Calu3 (cell line): ENCODE results near the gene ILF2. TPM values are rescaled to one million over a fixed set of nuclear protein-coding genes. Genes with fewer than 3 reads are reported as not detected.
A peak's percentile ranks its signal among the peaks of the same experiment; 100 is the strongest.

Experiments used
- BruUV-seq: library from RNA; stranded (reverse); fragments of 400-500 nt; replicated peaks from 2 replicates; lab custom pipeline; 2021; lab: Mats Ljungman, UMichigan
- CTCF ChIA-PET: fragments of 300-600 bp; sonication (Branson Sonifier 250); formaldehyde crosslinking; loops from one replicate; lab custom pipeline; 2022; ENCODE audit warnings: antibody characterized with exemption; lab: Charles Lee
- DNase-seq: peaks from one replicate; pipeline ENCODE4 v3.0.0; 2022
- H3K27ac Mint-ChIP-seq: one replicate; pipeline ENCODE4 v1.8.0; 2022; ENCODE audit warnings: mixed read lengths; ENCODE audit not compliant: unreplicated experiment
- H3K27me3 Mint-ChIP-seq: one replicate; pipeline ENCODE4 v1.8.0; 2022; ENCODE audit warnings: mixed read lengths; ENCODE audit not compliant: unreplicated experiment
- H3K36me3 Mint-ChIP-seq: one replicate; pipeline ENCODE4 v1.8.0; 2022; ENCODE audit warnings: mild to moderate bottlenecking, moderate library complexity, mixed read lengths; ENCODE audit not compliant: insufficient read depth, unreplicated experiment
- H3K4me1 Mint-ChIP-seq: one replicate; pipeline ENCODE4 v1.8.0; 2022; ENCODE audit warnings: mild to moderate bottlenecking, low read depth, mixed read lengths; ENCODE audit not compliant: unreplicated experiment
- H3K4me3 Mint-ChIP-seq: one replicate; pipeline ENCODE4 v1.8.0; 2022; ENCODE audit warnings: mild to moderate bottlenecking, low read depth, moderate library complexity, mixed read lengths; ENCODE audit not compliant: unreplicated experiment
- H3K9me3 Mint-ChIP-seq: one replicate; pipeline ENCODE4 v1.8.0; 2022; ENCODE audit warnings: low read depth, mixed read lengths; ENCODE audit not compliant: unreplicated experiment
- CTCF ChIP-seq: fragments of 200-600 bp; IDR thresholded peaks from one replicate; pipeline ENCODE4 v1.8.0; 2022; ENCODE audit warnings: antibody characterized with exemption; ENCODE audit not compliant: unreplicated experiment
- intact Hi-C: fragments of 100-400 bp; cut with micrococcal nuclease; formaldehyde crosslinking; loops from one replicate; pipeline ENCODE4 v1.10.0; 2022; ENCODE audit not compliant: unreplicated experiment
- microRNA-seq: library from miRNA; unstranded; fragments of <30 nt; microRNA quantifications from one replicate; pipeline ENCODE4 v1.2.0, GENCODE V29; 2022
- total RNA-seq: library from RNA; stranded (reverse); gene quantifications from 2 replicates; pipeline ENCODE4 v1.2.3, GENCODE V29; 2022

Gene ILF2
- total RNA-seq, 1 experiment from 2014 or later, result 292 TPM

DNA sequence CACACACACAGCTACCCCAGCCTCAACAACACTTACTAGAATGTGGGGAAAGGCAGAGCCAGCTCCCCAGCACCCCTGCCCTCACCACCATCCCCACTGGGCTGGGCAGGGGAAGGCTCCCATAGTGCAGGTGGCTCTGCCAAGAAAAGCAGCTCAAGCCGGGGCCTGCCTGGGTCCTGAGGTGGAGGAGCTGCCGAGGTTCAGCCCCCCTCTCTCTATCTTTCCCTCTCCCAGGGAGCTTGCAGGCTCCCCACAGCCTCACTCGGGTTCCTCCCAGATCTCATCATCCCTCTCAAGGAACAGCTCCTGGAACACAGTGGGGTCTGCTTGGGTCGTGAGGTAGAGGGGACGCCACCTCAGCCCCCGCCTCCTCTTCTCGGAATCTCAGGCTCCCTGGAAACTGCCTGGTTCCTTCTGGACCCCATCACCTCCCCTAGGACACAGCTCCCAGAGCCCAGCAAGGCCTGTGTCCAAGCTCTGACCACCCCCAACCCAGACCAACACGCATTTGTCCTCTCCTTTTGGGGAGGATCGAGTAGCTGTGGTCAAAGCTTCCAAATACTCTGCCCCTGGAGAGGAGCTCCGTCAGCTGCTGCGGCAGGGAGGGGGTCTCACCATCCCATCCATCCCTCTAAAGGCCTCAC lies 58.6 kb downstream of the ILF2 start:
- peaks cover 89% of the 10 kb centered on the region for H3K36me3 Mint-ChIP-seq
- peak overlapping the region; percentile 90 for H3K4me3 Mint-ChIP-seq
- CTCF ChIA-PET, result interaction anchor here (0.6 to 9.3 kb wide), 16 partner anchors 15 to 374 kb away, joined by 3 to 99 read pairs (median 4); partner anchors contain the start of genes CHTOP, CREB3L4, S100A1 and S100A13
- intact Hi-C loops, result no loop called here
- TF ChIP-seq CTCF, result no peak
- no TSS peak for BruUV-seq
- peak overlapping the region; percentile 71 for H3K27ac Mint-ChIP-seq
- no peaks in the 10 kb centered on the region for H3K9me3 Mint-ChIP-seq
- no peaks in the 10 kb centered on the region for H3K27me3 Mint-ChIP-seq
- DNase-seq, result no peak
- peaks cover 78% of the 10 kb centered on the region for H3K4me1 Mint-ChIP-seq

Small RNAs within 50 kb of the gene (microRNA-seq; reads per million reads assigned to microRNA genes)
- gene MIR8083, result not detected

Other genes with a start within 250 kb of the ILF2 start
- gene S100A7, start 210.3 kb downstream of the ILF2 start, total RNA-seq, result not detected in 2 replicates
- 1,521 and 2,023 TPM in 2 replicates for gene S100A6, start 135.0 kb downstream of the ILF2 start, total RNA-seq
- gene S100A5, start 130.1 kb downstream of the ILF2 start, total RNA-seq, result not detected in 2 replicates
- gene S100A4, start 125.2 kb downstream of the ILF2 start, total RNA-seq, result 19.8 and 20.5 TPM in 2 replicates
- not detected in 2 replicates for gene S100A3, start 121.7 kb downstream of the ILF2 start, total RNA-seq
- gene S100A2, start 105.1 kb downstream of the ILF2 start, total RNA-seq, result 11.1 and 14.1 TPM in 2 replicates
- 247 and 255 TPM in 2 replicates for gene S100A16, start 57.9 kb downstream of the ILF2 start, total RNA-seq
- gene S100A14, start 54.7 kb downstream of the ILF2 start, total RNA-seq, result 74.6 and 106 TPM in 2 replicates
- gene S100A13, start 43.5 kb downstream of the ILF2 start, total RNA-seq, result 104 and 117 TPM in 2 replicates
- gene S100A1, start 42.6 kb downstream of the ILF2 start, total RNA-seq, result not detected in 2 replicates
- gene CHTOP, start 36.9 kb downstream of the ILF2 start, total RNA-seq, result 93.7 and 100 TPM in 2 replicates
- gene SNAPIN, start 12.3 kb downstream of the ILF2 start, total RNA-seq, result 45.0 and 46.8 TPM in 2 replicates
- not detected in 2 replicates for gene NPR1, start 7.7 kb upstream of the ILF2 start, total RNA-seq
- 55.9 and 57.1 TPM in 2 replicates for gene INTS3, start 57.1 kb upstream of the ILF2 start, total RNA-seq
- 9.0 and 11.9 TPM in 2 replicates for gene SLC27A3, start 104.4 kb upstream of the ILF2 start, total RNA-seq